GM12864 (cell line): ENCODE data around the gene USH1G.

ENCODE experiments used
- DNase-seq: peaks from one replicate; pipeline ENCODE4 v3.0.0-alpha.2; 2011; ENCODE audit warnings: low read depth
- H3K4me3 ChIP-seq: 2 replicates; pipeline ENCODE4 v1.5.1; 2011; ENCODE audit warnings: mild to moderate bottlenecking, low read depth, low read length, control low read depth
- CTCF ChIP-seq: IDR thresholded peaks from 2 replicates; pipeline ENCODE4 v1.5.1; 2011; ENCODE audit warnings: low read depth, mild to moderate bottlenecking, moderate library complexity, low read length, control low read depth, inconsistent platforms; ENCODE audit errors: missing control alignments

USH1G gene

DNA sequence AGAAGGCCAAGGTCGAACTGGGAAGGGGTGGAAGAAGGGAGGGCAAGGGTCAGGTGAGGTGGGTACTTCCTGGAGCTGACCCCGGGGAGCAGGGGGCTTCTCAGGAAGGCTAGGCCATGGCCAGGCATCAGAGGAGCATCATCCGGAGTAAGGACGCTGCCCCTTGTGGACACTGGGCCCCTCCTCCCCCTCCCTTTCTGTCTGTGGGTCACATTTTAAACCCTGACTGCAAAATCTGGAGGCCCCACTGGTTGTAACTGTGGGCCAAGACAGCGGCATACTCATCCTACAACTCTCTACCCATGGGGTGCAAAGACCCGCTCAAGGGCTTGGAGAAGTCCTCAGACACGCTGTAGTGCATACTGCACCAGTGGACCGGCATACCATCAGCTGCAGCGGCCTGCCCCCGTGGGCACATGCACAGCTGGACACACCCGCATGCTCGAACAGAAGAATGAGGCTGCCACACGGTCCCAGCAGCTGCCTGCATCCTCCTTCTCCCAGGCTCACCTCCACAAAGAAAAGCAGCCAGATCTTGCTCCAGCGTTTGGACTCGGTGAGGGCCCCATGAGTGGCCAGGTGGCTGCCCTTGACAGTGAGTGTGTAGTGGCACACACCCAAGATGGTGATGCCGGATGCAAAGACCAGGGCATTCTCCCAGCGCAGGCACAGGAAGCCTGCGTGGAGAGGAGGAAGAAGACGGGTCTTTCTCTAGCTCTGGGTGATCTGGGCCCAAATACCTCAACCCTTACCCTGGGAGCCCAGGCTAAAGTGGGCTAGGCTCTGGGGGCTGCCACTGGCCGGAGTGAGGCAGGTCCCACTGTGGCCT lies 30.8 kb downstream of the USH1G start:
- H3K4me3 ChIP-seq, result no peak overlapping the region
- TF ChIP-seq CTCF, result no peak
- no peak for DNase-seq

- TF ChIP-seq CTCF, result no peak
- no peak overlapping the region for H3K4me3 ChIP-seq
- DNase-seq, result no peak
Observed at GRCh38 chr17:74890554-74890953, 32.5 kb downstream of the USH1G start.

GRCh38 chr17:74888469-74888868 lies 34.6 kb downstream of the USH1G start:
- no peak for DNase-seq
- no peak for TF ChIP-seq CTCF
- no peak overlapping the region for H3K4me3 ChIP-seq

- no peak for TF ChIP-seq CTCF
- no peak overlapping the region for H3K4me3 ChIP-seq
- no peak for DNase-seq
Observed at GRCh38 chr17:74883241-74883745, 39.8 kb downstream of the USH1G start.

DNA sequence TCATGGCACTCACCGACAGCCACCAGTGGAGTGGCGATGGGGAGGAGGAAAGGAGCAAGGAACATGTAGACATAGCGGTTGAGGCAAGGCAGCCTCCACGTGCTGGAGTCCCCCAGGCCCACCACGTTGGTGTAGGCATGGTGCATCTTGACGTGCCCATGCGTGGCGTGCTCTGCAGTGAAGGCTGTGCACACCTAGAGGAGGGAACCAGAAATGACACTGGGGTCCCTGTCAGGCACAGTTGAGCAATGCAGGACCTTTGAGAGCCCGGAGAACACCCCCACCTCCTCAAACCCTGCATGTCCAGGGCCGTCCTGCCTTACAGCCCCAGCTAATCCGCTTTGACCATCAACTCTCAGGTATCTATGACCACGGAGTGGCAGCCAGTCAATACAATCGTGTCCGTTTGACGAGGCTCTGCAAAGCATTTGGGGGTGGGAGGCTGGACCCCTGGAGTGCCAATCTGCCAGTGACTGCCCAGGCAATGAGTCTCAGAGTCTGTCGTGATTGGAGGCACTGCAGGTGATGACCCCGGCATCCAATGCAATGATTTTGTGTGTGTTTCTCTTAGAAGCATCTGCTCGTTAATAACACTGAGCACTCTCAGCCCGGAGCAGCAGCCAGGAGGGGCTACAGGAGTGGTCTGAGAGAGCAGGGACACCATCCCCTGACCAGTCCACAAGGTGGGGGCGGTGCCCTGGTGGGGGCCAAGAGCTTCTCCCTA lies 40.4 kb downstream of the USH1G start:
- no peak for TF ChIP-seq CTCF
- no peak for DNase-seq
- H3K4me3 ChIP-seq, result no peak overlapping the region

GRCh38 chr17:74881073-74881472 lies 42.0 kb downstream of the USH1G start:
- no peak overlapping the region for H3K4me3 ChIP-seq
- no peak for TF ChIP-seq CTCF

More at GRCh38 chr17:74881073-74881472, 42.0 kb downstream of the USH1G start:
- DNase-seq, result no peak
